ENCODE measurements around the gene ZNF672.

Gene ZNF672

DNA sequence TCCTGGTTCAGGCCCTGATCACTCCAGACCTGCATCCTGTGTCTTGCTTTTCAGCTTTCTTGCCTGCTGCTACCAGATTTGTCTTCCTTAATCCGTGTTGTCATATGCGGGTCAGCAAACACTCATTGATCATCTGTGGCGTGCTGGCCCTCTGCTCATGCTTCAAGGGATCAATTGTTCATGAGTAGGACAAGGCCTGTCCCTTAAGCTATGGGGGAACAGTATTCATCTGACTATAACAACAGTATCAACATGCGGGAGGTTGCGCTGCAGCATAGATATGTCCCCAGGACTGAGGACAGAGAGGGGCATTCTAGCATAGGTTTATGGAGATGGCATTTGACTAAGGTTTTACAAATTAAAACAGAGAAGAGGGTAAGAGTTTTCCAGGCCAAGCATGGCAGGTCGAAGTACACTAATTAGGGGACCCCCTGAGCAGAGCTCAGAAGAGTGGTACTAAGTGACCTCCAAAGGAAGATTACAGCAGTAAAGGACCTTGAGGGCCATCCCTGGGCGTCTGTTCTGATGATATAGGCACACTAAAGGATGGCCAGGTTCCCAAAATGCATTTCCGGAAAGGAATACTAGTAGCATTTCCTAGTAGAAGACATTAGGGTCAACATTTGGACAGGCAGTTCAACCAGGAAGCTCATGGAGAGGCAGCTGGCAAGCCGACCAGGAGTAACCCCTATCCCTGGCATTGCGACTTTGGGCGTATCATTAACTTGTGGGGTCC, 811 bp upstream of the ZNF672 start:
- peak in 1 of 2 donors; percentile 15 for DNase-seq

DNA sequence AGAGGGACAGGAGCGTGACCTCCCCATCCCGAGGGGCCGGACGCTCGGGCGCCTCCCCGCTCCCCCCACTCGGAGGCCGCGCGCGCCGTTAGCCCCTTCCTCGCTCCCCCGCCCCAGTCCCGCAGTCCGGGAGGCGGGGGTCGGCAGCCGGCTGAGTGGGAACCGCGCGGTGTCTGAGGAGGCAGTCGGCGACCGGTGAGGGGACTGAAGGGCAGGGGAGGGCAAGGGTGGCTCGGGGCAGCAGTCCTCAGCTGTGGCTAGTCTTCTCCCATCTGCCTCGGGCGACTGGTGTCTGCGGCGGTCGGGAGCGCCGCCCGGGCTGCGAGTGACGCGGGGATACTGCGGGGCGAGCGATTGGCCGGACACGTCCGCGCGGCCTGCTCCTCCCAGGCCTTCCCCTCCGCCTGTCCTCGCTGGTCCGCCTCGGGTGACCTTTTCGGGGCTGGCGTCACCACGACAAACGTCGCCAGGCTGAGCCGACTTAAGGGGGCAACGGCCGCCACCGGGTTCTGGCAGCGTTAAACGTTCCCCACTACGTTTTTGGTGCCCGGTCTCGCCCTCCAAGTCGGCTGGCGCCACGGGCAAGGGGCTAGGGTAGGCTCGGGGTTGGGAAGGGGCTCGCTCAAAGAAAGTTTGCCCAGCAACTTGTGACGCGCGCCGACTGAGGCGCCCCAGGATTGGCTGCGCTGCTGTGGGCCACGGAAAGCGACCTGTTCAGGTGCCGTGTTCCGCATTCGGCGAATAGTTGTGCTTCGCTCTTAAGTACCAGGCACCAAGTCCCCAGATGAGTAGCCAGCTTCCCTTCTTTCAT, 538 bp downstream of the ZNF672 start:
- peak; percentile 83 to 89 for DNase-seq

DNA sequence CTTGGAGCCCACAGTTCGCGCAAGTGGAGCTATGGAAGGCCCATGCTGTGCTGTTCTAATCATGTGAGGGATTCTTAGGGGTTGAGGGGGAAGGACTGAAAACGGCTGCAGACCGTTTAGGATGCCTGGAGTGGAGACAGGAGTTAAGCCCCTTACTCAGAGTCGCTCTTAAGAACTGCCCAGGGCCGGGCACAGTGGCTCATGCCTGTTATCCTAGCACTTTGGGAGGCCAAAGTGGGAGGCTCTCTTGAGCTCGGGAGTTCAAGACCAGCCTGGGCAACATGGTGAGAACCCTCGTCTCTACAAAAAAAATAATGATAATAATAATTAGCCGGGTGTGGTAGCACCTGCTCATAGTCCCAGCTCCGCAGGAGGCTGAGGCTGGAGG, 1.1 kb downstream of the ZNF672 start:
- DNase-seq, result no peak

DNA sequence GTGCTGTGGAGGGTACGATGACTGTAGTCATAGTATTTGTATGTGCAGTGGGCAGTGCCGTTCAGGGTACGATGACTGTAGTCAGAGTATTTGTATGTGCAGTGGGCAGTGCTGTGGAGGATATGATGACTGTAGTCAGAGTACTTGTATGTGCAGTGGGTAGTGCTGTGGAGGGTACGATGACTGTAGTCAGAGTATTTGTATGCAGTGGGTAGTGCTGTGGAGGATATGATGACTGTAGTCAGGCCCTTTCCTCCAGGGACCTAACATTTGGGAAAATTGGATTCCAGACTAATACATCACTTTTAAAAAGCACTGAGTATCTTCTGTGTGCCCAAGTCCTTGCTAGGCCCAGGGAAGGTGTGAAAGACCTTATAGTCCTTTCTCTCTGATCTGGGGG, 2.9 kb downstream of the ZNF672 start:
- DNase-seq, result no peak

DNA sequence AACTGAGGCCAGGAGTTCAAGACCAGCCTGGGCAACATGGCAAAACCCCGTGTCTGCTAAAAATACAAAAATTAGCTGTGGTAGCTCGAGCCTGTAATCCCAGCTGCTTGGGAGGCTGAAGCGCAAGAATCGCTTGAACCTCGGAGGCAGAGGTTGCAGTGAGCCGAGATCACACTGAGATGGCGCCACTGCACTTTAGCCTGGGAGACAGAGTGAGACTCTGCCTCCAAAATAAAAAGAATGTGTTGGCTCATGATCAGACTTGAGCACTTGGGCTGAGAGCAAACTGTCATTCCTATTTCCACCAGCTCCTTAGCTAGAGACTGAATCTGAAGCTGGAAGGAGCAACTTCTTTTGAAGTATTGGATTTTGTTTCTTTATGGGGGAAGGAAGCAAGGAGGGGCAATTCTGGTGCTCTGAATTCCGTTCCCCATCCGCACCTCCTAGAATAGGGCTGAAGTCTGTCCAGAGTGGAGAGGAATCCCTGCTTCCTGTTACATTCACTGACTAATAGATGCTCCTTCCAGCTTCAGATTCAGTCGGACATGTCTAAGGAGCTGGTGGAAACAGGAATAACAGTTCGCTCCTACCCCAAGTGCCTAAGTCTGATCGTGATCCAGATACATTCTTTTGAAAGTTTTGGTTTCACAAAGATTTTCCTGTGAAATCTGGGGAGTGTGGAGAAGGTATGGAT, 3.8 kb downstream of the ZNF672 start:
- peak in 1 of 2 donors; percentile 40 for DNase-seq

DNA sequence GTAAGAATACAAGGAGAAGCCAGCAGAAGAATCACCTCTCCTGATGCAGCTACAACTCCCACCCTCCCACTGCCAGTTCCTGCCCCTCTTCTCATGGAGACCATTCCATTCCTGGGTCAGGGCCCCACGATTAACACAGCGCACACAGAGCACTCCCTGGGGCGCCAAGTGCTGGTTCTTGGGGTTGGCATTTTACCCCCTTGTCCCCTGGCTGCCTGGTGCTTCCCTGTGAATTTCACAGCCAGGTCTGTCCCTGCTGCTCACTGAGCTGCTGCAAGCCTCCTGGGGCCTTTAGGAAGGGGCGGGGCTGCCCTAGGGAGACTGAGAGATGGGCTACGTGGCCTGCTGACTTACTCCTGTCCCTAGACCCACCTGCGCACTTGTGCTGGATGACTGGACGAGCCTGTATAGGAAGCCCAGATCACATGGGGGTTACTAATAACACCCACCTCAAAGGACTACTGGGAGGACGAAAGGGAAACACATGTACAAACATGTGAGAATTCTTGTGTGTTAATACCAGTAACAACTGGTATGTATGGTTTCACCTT, 4.8 kb downstream of the ZNF672 start:
- no peak for DNase-seq

DNA sequence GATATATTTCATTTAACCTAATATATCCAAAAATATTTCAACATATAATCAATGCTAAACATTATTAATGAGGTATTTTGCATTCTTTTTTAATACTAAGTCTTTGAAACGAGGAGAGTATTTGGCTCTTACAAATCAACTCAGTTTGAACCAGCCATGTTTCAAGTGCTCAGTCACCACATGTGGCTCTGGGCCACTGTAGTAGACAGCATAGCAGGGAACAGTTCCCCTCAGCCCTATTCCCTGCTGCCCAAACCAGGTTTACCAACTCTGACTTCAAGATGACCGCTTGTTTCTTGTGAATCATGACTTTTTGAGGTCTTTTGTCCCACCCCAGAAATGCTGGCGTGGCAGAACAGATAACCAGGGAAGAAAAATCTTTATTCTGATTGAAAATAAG, 5.7 kb downstream of the ZNF672 start:
- DNase-seq, result no peak

DNA sequence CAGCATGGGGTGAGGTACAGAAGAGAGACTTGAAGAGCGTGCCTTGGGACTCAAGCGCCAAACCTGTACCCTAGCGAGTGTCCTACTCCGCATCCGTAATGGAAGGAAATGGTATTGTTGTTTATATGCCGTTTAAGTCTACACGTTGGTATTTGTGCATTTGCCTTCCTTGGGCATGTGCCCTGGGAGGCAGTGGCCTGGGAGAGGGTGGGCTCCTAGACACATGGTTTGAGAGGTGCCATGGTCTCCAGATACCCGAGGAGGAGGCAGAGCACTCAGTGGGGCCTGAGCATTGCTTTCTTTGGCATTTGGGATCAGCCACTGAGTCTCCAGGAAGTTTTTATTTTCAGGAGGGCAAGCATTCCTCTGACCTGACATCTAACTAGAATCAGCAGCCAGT, 6.5 kb downstream of the ZNF672 start:
- DNase-seq, result no peak

DNA sequence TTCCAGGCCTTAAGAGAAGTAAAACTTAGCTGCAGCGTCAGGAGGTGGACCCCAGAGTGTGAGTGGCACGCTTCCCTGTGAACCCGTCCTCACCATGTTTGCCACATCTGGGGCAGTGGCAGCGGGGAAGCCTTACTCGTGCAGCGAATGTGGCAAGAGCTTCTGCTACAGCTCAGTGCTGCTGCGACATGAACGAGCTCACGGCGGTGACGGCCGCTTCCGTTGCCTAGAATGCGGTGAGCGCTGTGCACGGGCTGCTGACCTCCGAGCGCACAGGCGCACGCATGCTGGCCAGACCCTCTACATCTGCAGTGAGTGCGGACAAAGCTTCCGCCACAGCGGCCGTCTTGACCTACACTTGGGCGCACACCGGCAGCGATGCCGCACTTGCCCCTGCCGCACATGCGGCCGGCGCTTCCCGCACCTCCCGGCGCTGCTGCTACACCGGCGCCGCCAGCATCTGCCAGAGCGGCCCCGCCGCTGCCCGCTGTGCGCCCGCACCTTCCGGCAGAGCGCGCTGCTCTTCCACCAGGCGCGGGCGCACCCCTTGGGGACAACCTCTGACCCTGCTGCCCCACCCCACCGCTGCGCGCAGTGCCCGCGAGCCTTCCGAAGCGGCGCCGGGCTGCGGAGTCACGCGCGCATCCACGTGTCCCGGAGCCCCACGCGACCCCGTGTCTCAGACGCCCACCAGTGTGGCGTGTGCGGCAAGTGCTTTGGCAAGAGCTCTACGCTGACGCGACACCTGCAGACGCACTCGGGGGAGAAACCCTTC, 9.3 kb downstream of the ZNF672 start:
- no peak for DNase-seq

DNA sequence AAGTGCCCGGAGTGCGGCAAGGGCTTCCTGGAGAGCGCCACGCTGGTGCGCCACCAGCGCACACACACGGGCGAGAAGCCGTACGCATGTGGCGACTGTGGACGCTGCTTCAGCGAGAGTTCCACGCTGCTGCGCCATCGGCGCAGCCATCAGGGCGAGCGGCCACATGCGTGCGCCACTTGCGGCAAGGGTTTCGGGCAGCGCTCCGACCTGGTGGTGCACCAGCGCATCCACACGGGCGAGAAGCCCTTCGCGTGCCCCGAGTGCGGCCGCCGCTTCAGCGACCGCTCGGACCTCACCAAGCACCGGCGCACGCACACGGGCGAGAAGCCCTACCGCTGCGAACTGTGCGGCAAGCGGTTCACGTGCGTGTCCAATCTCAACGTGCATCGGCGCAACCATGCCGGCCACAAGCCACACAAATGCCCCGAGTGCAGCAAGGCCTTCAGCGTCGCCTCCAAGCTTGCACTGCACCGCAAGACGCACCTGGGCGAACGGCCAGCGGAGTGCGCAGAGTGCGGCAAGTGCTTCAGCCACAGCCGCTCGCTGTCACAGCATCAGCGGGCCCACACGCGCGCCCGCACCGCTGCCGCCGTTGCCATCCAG, 10.0 kb downstream of the ZNF672 start:
- DNase-seq, result no peak

DNA sequence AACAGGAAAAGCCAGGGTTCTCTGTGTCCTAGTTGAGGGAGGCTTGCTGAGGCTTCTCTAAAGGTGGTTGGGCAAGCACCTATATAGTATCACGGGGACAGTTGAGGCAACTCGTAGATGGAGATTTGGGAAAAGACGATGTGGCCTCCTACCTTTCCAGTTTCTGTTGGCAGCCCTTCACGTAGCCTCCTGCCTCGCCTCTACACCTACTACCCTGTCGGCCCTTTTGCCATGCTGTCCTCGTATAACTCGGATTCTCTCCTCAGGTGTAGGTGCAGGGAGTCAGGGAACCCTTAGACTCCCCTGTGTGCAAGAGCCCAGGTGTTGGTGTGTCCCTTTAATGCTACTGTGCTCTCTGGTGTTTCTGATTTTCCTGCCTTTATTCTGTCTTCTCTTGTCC, 10.6 kb downstream of the ZNF672 start:
- no peak for DNase-seq

DNA sequence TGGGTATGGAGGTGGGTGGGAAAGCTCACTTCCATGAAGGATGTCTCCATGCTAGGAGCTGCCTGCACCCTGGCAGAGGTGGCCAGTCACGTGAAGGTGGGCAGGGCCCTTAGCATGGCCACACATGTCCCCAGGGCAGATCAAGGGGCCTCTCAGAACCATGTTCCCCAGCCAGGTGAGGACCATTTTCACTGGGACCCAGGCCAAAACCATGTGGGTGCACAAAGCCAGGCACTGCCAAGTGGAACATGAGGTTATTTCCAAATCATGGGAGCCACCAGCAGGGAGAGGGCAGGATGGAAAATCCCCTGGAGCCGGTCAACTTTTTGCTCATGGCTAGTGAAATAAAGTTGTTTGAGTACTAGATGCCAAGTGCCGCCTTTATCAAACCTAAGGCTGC, 11.1 kb downstream of the ZNF672 start:
- no peak for DNase-seq

DNA sequence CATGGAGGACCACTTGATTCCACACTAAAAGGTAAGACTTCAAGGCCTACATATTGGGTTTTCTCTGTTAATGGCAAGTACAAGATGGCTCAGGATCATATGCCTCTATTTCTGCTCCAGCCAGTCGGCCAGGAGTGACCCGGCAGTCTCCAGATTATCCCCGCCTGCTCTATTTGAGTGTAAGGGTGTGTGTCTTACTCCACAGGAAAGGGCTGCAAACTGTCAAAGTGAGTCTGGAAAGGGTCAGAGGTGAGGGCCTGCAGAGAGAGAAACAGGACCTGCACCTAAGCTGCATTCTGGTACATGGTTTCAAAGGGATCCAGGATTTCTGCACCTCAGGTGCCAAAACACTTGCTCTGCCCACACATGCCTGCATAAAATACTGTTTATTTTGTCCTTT, 11.6 kb downstream of the ZNF672 start:
- DNase-seq, result no peak

DNA sequence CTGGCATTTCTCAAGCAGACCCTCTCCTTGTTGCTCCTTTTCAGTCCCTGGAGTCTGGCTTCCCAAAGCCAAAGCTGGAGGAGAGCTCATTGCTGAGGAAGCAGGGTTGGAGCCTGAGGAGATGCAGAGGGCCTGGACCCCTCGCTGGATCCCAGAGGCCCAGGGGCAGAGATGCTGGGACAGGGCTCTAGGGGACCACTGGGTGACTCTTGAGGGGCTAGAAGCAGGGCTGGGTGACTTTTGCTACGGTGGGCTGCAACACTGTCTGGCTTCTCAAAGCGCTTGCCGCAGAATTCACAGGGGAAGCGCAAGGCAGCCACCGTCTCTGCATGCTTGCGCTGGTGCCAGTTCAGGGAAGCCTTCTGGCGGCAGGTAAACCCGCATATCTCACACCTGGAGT, 12.1 kb downstream of the ZNF672 start:
- no peak for DNase-seq

DNA sequence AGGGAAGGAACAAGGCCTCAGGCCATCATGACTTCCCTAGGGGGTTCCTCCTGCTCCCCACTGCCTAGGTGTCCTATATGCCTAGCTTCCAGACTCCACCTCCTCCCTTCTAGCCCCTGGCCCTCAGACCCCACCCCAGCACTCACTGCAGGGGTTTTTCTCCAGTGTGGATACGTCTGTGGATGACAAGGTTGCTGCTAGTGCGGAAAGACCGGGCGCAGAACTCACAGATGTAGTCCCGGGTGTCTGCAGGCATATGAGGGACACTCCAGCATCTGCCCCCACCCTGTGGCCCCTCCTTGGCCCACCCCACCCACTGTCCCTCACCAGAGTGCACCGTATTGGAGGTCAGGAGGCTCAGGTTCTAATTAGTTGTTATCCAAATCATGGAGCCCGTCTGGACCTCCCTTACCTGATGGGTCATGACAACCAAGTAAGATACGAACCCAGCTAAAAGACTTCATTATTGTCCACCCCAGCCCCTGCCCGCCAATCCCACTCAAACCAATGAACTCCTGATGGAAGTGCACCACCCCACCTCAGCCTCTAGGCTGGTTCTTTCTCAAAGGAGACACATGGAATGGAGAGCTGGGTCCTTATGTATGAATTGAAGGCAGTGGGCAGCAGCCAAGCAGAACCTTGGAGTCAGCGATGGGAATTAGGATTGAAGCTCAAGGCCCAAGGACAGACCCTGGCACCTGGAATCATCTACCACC, 12.7 kb downstream of the ZNF672 start:
- DNase-seq, result no peak

DNA sequence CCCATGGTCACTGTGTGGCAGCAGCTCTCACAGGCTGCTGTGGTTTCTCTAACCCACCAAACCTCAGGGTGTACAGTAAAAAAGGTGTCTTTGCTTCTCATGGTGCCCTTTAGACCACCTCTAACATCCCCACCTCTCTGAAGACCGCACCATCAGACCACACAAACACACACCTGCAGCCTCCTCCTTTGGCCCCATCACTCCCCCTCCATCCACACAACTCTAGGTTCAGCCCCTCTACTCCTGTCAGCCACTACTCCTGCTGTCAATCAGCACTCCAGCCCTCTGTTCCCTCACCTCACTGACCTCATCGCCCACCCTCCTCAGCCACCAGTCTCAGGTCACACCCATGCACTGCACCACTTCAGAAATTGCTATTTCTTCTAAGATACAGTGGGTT, 13.4 kb downstream of the ZNF672 start:
- no peak for DNase-seq

DNA sequence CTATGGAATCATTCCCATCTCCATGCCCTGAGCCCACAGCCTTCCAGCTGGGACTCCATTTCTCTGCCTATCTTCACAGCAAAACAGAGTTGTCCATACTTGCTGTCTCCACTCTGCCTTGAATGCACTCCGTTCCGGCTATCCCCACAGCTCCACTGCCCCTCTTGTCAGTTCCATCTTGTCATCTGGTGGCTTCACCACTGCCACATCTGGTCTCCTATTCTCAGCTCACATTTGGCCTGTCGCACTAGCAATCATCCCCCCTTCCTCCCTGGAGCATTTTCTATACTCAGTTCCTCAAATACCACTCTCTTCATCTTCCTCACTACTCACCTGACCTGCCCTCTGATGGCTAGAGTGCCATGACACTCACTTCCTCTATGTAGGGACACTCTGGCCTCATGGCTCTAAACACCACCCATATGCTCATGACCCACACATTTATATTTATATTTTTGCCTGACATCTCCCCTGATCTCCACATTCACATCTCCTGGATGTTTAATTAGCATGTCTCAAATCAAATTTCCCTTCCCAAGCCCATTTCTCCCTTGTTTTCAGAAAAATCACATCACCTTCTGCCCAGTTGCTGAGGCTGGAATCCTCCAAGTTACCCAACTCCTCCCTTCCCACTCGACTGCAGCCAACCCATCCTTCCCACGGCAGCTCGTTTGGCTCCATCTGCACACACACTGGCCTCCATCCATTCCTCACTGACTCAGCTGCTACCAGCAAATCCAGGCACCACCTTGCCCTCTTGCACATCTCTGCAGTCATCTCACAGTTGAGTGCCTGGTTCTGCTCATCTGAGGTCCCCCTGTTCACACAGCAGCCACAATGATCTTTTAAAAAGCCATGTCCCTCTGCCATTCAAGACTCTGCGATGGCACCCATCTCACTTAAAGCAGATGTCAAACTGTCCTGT, 14.7 kb downstream of the ZNF672 start:
- peak; percentile 24 to 64 for DNase-seq

DNA sequence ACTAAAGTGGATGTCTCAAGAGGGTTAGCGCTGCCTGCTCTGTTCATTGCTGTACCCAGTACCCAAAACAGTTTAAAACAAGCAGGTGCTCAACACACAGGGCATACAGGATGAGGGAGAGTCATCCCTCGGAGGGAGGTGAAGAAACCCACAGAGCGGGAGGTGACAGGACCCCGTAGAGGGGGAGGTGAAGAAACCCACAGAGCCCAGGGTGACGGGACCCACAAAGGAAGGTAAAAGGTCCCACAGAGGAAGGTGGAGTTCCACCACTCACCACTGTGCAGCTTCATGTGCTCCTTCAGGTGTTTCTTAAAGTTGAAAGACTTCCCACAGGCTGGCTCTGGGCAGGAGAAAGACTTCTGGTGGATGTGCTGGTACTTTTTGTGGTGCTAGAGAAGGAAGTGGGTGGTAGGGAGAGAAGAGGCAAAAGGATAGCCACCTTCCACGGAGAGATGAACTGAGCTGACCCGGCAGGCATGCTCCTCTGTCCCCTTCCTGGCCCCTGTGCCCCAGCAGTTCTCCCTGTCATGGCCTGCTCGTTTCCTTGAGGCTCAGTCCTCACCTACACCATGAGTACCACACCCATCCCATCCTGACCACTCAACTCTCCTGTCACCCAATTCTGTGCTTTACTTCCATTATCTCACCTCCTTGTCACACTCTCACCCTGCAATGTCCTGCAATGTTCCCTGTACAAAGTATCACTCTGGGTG, 15.8 kb downstream of the ZNF672 start:
- no peak for DNase-seq

DNA sequence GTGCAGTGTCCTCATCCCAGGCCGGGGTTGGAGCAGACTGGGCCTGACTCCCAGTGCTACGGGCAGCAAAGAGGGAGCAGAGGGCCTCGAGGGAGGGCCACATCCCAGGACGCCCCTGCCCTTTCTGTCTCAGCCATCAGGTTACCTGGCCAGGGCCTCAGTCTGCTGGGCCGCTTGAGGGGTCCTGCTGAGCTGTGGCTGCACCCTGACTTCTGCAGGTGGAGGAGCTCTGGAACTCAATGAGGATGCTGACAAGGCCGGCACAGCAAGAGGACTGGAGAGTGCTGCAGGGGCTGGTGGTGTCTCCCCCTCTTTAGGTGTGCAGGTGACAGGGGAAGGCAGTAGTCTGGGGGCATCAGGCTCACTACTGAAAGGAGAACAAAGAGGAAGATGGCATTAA, 17.6 kb downstream of the ZNF672 start:
- DNase-seq, result no peak

DNA sequence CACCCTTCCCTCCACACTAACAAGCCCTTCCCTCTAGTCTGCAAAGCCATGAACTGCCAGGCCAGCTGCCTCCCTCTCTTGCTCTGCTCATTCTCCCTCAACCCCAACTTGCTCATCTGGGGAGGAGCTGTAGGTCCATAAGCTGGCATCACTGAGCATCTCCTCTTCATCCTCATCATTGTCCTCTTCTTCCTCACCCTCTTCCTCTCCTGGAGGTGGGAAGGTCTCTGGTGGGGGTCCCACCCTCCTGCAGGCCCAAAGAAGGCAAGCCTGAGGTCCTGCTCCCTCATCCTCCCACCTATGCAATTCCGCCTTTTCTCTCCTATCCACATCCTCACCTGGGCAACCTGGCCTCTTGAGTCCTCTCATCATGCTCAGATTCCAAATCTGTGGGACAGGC, 18.2 kb downstream of the ZNF672 start:
- DNase-seq, result no peak

Data from inflammatory macrophage treated with lipopolysaccharide for 1 hour (primary cell).